HG03432 (cell line): ENCODE measurements around the gene HNRNPA1L2.
A peak's percentile ranks its signal among the peaks of the same experiment; 100 is the strongest.
"Not testable (repeated sequence)": the region's sequence is repeated elsewhere in the genome, so short reads cannot be mapped to it uniquely, and the experiment has no call there.

ENCODE experiments used
- ATAC-seq: cut with Tn5 transposase; IDR thresholded peaks from one replicate; pipeline ENCODE4 v1.9.1; 2021; ENCODE audit warnings: mild to moderate bottlenecking, moderate library complexity; ENCODE audit not compliant: unreplicated experiment

HNRNPA1L2 gene

GRCh38 chr13:52642131-52642530 lies at the start of gene HNRNPA1L2:
TSS of gene HNRNPA1L2 (plus strand) at chr13:52642431. CDS start at chr13:52642493, 62 bp downstream.
- no peak for ATAC-seq

GRCh38 chr13:52593175-52593574 lies 49.1 kb upstream of the HNRNPA1L2 start:
- ATAC-seq = not testable (repeated sequence)

- peak; percentile 78 for ATAC-seq
These were observed 48.4 kb upstream of the HNRNPA1L2 start for GRCh38 chr13:52593812-52594211.

GRCh38 chr13:52594295-52594694 lies 47.9 kb upstream of the HNRNPA1L2 start:
- ATAC-seq = not testable (repeated sequence)

- ATAC-seq = no peak
These were observed 44.6 kb upstream of the HNRNPA1L2 start for GRCh38 chr13:52597676-52598075.

GRCh38 chr13:52599037-52599847 lies 43.0 kb upstream of the HNRNPA1L2 start:
- peak; percentile 29 for ATAC-seq

GRCh38 chr13:52599848-52600603 lies 42.2 kb upstream of the HNRNPA1L2 start:
- ATAC-seq = peak; percentile 89

- ATAC-seq = no peak
These were observed 41.6 kb upstream of the HNRNPA1L2 start for GRCh38 chr13:52600666-52601065.

- not testable (repeated sequence) for ATAC-seq
These were observed 38.9 kb upstream of the HNRNPA1L2 start for GRCh38 chr13:52603316-52603715.

GRCh38 chr13:52606126-52606525 lies 36.1 kb upstream of the HNRNPA1L2 start:
- not testable (repeated sequence) for ATAC-seq

- ATAC-seq = not testable (repeated sequence)
These were observed 35.4 kb upstream of the HNRNPA1L2 start for GRCh38 chr13:52606795-52607194.

GRCh38 chr13:52608184-52608583 lies 34.0 kb upstream of the HNRNPA1L2 start:
- not testable (repeated sequence) for ATAC-seq

- ATAC-seq = peak; percentile 80
These were observed 33.1 kb upstream of the HNRNPA1L2 start for GRCh38 chr13:52609013-52609606.

- ATAC-seq = not testable (repeated sequence)
These were observed 32.1 kb upstream of the HNRNPA1L2 start for GRCh38 chr13:52610158-52610557.

- ATAC-seq = no peak
These were observed 27.0 kb upstream of the HNRNPA1L2 start for GRCh38 chr13:52615134-52615801.

GRCh38 chr13:52615812-52616211 lies 26.4 kb upstream of the HNRNPA1L2 start:
- no peak for ATAC-seq

- peak; percentile 98 for ATAC-seq
These were observed 24.9 kb upstream of the HNRNPA1L2 start for GRCh38 chr13:52617070-52618060.

GRCh38 chr13:52631083-52631690 lies 11.0 kb upstream of the HNRNPA1L2 start:
- ATAC-seq = not testable (repeated sequence)

GRCh38 chr13:52638666-52639328 lies 3.4 kb upstream of the HNRNPA1L2 start:
- no peak for ATAC-seq
